Ishikawa (cell line): ENCODE measurements around the gene PPP1R9A.

Source experiments
- CEBPB ChIP-seq: IDR thresholded peaks from 2 replicates; pipeline ENCODE4 v1.6.1; 2012
- CREB1 ChIP-seq: IDR thresholded peaks from 2 replicates; pipeline ENCODE4 v1.6.1; 2012; ENCODE audit warnings: low read depth
- EGR1 ChIP-seq: IDR thresholded peaks from 2 replicates; pipeline ENCODE4 v1.6.1; 2012
- EP300 ChIP-seq: IDR thresholded peaks from 2 replicates; pipeline ENCODE4 v1.6.1; 2012; ENCODE audit warnings: borderline replicate concordance
- FOXM1 ChIP-seq: IDR thresholded peaks from 2 replicates; pipeline ENCODE4 v1.6.1; 2012; ENCODE audit warnings: low read depth, borderline replicate concordance
- NFIC ChIP-seq: IDR thresholded peaks from 2 replicates; pipeline ENCODE4 v1.6.1; 2012
- RAD21 ChIP-seq: IDR thresholded peaks from 2 replicates; pipeline ENCODE4 v1.6.1; 2012; ENCODE audit warnings: low read depth
- REST ChIP-seq: IDR thresholded peaks from 2 replicates; pipeline ENCODE4 v1.6.1; 2012; ENCODE audit warnings: low read depth, mild to moderate bottlenecking
- TAF1 ChIP-seq: IDR thresholded peaks from 2 replicates; pipeline ENCODE4 v1.6.1; 2012; ENCODE audit warnings: low read depth, mild to moderate bottlenecking
- TCF12 ChIP-seq: IDR thresholded peaks from 2 replicates; pipeline ENCODE4 v1.6.1; 2012; ENCODE audit warnings: low read depth
- TEAD4 ChIP-seq: IDR thresholded peaks from 2 replicates; pipeline ENCODE4 v1.6.1; 2012
- YY1 ChIP-seq: IDR thresholded peaks from 2 replicates; pipeline ENCODE4 v1.6.1; 2012; ENCODE audit warnings: low read depth
- ZBTB7A ChIP-seq: IDR thresholded peaks from 2 replicates; pipeline ENCODE4 v1.6.1; 2012; ENCODE audit warnings: low read depth
- TF ChIP-seq, protein P1 (sequence below): IDR thresholded peaks from 2 replicates; pipeline ENCODE4 v1.6.1; 2012
- TF ChIP-seq, protein P2 (sequence below): IDR thresholded peaks from 2 replicates; pipeline ENCODE4 v1.6.1; 2012

Gene PPP1R9A

DNA sequence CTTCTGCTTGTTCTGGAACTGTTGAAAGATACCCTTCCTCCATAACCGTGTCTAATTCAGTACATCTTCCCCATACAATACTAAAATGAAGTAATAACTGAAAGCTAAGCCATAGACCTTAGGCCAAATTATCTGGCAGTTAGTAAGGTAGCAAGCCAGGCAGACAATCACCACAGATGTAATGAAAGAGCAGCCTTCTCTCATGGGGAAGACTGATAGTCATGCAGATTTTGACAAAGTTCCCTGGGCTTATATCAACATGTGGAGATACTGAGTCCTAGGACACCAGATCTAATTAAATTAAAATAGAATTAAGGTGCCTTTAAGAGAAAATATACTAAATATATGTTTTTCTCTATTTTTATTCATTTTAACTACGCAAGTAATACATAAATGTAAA lies 355.5 kb downstream of the PPP1R9A start:
- no peak for TF ChIP-seq TEAD4
- no peak for TF ChIP-seq EGR1
- no peak for TF ChIP-seq YY1

- no peak for TF ChIP-seq TCF12
- TF ChIP-seq, protein P1, sequence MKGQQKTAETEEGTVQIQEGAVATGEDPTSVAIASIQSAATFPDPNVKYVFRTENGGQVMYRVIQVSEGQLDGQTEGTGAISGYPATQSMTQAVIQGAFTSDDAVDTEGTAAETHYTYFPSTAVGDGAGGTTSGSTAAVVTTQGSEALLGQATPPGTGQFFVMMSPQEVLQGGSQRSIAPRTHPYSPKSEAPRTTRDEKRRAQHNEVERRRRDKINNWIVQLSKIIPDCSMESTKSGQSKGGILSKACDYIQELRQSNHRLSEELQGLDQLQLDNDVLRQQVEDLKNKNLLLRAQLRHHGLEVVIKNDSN, result no peak
- TF ChIP-seq NFIC, result no peak
- no peak for TF ChIP-seq RAD21
- no peak for TF ChIP-seq CREB1
- no peak for TF ChIP-seq TEAD4
- TF ChIP-seq TAF1, result no peak
- TF ChIP-seq EP300, result no peak
- TF ChIP-seq ZBTB7A, result no peak
- no peak for TF ChIP-seq EGR1
- no peak for TF ChIP-seq FOXM1
- TF ChIP-seq YY1, result no peak
- no peak for TF ChIP-seq CEBPB
- TF ChIP-seq, protein P2, sequence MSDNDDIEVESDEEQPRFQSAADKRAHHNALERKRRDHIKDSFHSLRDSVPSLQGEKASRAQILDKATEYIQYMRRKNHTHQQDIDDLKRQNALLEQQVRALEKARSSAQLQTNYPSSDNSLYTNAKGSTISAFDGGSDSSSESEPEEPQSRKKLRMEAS, result no peak
Measured at GRCh38 chr7:95263785-95264362, 356.5 kb downstream of the PPP1R9A start.

- TF ChIP-seq ZBTB7A (no peak), TAF1 (no peak)
Measured at GRCh38 chr7:95264363-95264891, 357.0 kb downstream of the PPP1R9A start.

DNA sequence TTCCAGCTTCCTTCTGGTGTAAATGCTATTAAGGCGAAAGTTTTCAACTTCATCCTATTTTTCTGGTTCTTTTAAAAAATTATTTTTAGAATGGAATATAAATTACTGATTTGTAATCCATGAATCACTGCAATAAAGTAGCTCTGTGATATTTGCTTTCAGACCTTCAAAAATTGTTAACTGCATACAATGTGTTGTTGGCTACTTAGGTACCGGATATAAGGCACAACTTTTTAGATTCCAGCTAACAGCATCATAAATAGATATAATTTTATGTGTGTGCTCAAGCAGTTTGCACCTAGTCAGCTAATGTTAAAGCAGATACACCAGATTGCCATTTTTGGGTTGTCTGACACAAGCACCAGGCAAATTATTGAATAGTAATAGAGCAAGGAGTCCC lies 358.2 kb downstream of the PPP1R9A start:
- TF ChIP-seq, protein P2, result no peak
- TF ChIP-seq TCF12 (no peak), EP300 (no peak), ZBTB7A (no peak), NFIC (no peak), EGR1 (no peak), TAF1 (no peak), FOXM1 (no peak), REST (no peak), YY1 (no peak), CREB1 (no peak), CEBPB (no peak), RAD21 (no peak), TEAD4 (no peak)
- TF ChIP-seq, protein P1, result no peak

DNA sequence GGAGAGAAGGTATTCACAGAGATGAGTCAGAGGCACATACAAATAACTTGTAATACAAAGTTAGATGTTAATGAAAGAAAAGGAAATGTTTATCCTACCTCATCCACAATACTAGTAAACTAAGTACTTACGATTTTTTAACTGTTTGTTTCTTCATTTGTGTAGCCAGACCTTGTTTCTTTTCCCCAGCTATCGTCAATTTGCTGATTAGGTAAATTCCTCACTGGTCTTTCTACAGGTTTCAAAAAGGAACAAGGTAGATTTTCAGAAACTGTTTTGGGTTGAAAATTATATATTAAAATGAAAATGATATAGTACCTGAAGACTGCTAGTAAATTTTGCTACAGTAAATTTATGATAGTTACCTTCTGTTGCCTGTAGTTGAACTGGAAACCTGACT lies 360.4 kb downstream of the PPP1R9A start:
- TF ChIP-seq, protein P2, result no peak
- no peak for TF ChIP-seq REST
- TF ChIP-seq EGR1, result no peak
- TF ChIP-seq TEAD4, result no peak
- TF ChIP-seq NFIC, result no peak
- TF ChIP-seq, protein P1, result no peak
- TF ChIP-seq YY1, result no peak

DNA sequence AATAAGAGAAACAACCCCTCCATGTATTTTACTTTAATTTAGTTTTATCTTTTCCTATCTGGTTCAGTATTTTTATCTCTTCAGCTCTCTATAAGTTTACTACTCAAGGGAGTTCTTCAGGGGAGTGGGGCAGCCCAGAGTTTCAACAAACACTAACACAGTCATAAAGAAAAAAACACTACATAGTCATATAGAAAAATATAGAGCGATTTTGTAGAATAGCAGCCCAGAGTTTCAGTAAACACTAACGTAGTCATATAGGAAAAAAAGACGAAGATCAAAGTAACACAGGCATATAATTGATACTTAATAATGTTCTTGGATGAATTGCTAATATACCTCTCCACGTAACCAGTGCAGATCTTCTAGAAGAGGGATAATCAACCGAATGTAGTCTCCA lies 362.2 kb downstream of the PPP1R9A start:
- no peak for TF ChIP-seq ZBTB7A
- no peak for TF ChIP-seq YY1
- no peak for TF ChIP-seq NFIC
- TF ChIP-seq CREB1, result no peak
- no peak for TF ChIP-seq EGR1
